Measurements from ENCODE around the gene SMS.

DNA sequence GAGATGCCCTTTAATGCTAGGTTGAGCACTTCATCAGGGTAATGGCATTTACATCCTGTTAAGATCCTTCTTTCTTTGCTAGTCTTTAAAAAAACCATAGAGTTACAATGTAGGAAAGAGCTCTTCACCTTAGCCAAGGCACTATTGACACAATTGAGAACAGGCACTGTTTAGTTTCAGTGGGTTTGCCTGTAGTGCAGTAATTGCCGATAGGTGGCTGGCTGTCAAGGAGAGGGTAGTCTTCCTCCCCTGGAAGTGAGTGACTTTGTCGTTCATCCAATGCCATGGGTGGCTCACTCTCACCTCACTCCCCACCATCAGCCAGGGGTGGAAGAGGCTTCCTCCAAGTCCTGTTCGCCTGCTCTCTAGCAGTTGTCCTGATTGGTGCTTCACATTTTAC lies 34.7 kb downstream of the SMS start:
- TF ChIP-seq, protein P1, sequence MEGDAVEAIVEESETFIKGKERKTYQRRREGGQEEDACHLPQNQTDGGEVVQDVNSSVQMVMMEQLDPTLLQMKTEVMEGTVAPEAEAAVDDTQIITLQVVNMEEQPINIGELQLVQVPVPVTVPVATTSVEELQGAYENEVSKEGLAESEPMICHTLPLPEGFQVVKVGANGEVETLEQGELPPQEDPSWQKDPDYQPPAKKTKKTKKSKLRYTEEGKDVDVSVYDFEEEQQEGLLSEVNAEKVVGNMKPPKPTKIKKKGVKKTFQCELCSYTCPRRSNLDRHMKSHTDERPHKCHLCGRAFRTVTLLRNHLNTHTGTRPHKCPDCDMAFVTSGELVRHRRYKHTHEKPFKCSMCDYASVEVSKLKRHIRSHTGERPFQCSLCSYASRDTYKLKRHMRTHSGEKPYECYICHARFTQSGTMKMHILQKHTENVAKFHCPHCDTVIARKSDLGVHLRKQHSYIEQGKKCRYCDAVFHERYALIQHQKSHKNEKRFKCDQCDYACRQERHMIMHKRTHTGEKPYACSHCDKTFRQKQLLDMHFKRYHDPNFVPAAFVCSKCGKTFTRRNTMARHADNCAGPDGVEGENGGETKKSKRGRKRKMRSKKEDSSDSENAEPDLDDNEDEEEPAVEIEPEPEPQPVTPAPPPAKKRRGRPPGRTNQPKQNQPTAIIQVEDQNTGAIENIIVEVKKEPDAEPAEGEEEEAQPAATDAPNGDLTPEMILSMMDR (conservative IDR thresholded peaks at IDR 0.05; ENCODE audit: low read depth, low read length): no peak
- no peak for TF ChIP-seq EZH2 (IDR thresholded peaks at IDR 0.05; ENCODE audit: low read length, unreplicated experiment)

Data from PC-3 (cell line).